Limb (tissue), 2 donors: ENCODE results near the gene TPRN.

Experiments
- DNase-seq, 2 donors: peaks; one replicate each; pipeline ENCODE4 v3.0.0-alpha.2; 2016; ENCODE audit errors: extremely low spot score in 2 of 2

Gene TPRN

DNA sequence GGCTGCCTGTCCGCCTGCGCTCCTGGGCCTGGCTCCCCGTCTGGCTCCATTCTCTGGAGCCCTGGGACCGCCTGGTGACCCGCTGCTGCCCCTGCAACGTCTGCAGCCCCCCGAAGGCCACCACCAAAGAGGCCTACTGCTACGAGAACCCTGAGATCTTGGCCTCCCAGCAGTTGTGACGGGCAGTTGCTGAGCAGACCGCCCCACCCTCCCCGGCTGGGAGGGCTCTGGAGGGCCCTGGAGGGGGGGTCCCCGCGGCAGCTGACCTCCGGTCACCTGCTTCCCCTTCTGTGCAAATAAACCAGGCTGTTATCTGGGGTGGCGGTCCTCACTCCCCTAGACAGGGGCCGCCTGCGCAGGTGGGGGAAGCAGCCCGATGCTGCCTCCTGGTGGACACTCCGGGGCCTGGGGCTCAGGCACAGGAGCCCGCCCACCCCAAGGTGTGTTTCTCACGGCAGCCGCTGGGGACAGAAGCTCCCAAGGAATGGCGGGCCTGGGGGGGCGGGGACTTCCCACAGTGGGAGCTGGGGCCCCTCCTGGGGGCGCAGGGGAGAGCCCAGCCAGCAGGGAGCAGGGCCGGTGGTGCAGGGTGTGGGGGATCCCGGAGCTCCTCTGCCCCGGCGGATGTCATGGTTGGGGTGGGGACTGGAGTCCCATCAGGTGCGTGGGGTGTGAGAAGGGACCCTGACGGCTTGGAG is 35.8 kb upstream of the TPRN start:
- peak; percentile 83 to 91 for DNase-seq

DNA sequence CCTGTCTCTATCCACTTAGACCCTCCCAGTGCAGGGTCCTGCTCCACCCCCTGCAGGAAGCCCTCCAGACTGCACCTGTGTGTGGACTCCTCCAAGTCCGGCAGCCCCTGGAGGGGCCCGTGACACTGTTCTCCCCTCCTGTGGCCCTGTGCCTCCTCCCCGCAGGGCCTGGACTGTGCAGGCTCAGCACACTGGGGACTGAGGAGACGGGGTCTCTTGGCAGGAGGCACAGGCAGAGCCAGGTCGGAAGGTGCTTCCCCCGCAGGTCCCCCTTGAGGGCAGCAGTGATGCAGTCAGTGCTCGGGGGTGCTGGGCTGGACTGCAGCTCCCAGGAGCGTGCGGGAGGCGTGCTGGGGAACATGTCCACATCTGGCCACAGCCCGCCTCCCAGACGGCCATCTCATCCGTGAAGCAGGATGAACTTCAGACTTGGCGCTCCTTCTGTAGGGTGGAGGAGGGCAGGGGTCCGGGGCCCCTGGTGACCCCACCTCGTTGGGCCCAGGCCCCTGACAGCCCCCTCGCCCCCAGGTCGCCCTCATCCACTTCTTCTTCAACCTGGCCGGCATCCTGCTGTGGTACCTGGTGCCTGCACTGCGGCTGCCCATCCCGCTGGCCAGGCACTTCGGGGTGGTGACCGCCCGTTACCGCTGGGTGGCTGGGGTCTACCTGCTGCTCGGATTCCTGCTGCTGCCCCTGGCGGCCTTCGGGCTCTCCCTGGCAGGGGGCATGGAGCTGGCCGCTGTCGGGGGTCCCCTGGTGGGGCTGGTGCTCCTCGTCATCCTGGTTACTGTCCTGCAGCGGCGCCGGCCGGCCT is 35.1 kb upstream of the TPRN start:
- no peak for DNase-seq

DNA sequence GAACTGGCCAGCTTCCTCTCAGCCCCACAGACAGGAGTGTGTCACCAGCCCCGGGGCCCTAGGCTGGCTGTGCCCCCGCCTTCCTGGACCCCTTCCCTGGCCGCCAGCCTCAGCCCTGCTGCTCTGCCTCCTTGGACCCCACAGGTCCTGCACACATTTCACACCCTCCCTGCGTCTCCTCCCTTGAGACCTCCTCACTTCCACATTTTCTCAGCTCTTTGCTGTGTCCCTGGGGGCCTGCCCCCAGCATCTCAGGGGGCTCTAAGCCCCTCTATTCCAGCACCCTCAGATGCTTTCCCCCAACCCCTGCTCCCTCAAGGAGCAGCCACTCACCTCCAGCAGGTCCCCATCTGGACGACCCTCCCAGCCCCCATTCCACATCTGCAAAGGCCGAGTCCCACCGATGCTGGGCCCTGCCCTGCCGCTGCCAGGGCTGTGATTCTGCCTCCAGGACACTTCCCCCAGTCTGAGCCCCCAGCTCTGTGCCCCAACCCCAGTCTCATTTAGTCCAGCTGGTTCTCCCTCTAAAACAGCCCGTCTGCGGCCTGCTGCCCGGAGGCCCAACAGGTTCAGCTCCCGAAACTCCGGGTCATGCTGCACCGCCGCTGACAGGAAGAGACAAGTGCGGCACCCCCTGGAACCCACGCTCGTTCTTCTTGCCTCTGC is 34.4 kb upstream of the TPRN start:
- DNase-seq: no peak

DNA sequence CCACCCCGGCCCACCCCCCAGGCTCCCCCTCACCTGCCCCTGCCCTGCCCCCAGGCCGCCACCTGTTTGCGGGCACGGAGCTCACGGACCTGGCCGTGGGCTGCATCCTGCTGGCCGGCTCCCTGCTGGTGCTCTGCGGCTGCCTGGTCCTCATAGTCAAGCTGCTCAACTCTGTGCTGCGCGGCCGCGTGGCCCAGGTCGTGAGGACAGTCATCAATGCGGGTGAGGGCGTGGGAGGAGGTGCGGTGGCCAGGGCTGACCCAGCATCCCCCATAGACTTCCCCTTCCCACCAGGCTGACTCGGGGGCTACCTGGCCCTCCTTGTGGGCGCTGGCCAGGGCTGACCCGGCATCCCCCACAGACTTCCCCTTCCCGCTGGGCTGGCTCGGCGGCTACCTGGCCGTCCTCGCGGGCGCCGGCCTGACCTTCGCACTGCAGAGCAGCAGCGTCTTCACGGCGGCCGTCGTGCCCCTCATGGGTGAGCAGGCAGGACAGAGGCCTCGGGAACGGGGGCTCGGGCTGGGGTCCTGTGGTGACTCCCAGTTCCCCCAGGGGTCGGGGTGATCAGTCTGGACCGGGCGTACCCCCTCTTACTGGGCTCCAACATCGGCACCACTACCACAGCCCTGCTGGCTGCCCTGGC is 33.6 kb upstream of the TPRN start:
- no peak for DNase-seq

DNA sequence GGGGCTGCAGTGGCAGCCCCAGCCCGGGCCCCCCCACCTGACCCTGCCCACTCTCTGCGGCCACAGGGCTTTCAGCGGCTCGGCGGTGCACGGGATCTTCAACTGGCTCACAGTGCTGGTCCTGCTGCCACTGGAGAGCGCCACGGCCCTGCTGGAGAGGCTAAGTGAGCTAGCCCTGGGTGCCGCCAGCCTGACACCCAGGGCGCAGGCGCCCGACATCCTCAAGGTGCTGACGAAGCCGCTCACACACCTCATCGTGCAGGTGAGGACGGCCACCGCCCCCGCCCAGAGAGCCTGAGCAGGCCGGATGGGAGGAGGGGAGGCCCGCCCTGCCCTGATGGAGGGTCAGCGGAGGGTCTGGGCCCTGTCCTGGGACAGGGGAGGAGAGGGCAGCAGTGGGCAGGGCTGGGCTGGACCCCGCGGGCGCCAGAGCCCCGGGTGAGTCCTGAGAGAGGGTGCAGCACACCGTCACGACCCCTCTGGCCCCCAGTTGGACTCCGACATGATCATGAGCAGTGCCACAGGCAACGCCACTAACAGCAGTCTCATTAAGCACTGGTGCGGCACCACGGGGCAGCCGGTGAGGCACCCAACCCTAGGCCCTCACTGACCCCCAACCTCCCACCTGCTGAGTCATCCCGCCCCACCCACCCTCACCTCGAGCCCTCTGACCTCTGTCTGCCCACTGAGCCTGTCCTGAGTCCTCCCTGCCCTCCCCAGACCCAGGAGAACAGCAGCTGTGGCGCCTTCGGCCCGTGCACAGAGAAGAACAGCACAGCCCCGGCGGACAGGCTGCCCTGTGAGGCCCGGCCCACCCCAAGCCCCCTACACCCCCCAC is 32.8 kb upstream of the TPRN start:
- no peak for DNase-seq

DNA sequence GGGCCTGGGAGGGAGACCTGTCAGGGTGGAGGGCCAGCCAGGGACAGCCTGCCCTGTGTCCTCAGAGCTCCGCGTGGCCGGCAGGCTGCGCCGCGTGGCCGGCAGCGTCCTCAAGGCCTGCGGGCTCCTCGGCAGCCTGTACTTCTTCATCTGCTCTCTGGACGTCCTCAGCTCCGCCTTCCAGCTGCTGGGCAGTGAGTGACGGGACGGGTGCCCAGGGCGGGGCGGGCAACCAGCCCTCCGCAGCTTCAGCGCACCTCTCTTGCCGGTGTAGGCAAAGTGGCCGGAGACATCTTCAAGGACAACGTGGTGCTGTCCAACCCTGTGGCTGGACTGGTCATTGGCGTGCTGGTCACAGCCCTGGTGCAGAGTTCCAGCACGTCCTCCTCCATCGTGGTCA is 32.0 kb upstream of the TPRN start:
- DNase-seq: no peak

DNA sequence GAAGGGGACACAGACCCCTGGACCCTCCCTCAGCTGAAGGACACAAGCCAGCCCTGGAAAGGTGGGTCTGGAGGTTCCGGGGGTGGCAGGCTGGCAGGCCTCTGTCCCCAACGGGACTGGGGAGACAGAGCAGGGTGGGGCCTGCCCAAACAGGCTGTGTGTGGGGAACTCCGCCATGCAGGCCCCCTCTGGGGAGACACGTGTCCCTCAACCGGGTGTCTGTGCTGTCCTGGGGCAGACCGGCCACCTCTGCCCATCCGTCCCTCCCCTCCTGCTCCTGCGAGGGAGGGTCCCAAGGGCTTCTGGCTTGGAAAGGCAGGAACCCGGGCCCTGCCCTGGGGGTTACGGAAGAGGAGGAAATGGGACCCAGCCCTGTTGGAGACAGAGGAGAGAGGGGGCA is 31.6 kb upstream of the TPRN start:
- DNase-seq: no peak

DNA sequence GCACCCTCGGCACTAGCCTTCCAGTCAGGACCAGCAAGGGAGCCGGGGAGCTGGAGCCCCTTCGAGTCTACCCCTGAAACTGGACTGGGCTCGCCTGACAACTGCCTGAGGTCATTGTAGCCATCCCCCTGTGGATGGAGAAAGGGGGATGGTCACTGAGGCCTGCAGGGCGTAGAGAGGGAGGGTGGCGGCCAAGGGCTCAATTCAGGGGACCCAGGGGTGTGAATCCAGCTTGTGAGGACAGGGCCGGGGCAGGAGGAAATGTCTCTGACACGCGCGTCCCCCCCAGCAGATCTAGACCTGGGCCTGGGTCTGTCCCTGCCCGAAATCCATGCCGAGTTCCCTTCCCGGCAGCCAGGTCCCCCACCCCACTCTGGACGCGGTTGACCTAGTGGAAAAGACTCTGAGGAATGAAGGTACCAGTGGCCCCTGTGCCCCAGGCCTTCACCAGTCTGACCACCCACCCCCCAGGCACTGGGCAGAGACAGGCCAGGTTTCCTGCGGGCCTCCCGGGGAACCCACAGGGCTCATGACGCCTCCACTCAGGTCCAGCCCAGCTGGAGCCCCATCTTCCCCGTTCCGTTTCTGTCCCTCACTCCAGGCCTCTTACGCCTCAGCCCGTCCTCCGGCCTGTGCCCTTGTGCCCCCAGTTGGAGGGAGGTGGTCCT is 31.0 kb upstream of the TPRN start:
- no peak for DNase-seq

DNA sequence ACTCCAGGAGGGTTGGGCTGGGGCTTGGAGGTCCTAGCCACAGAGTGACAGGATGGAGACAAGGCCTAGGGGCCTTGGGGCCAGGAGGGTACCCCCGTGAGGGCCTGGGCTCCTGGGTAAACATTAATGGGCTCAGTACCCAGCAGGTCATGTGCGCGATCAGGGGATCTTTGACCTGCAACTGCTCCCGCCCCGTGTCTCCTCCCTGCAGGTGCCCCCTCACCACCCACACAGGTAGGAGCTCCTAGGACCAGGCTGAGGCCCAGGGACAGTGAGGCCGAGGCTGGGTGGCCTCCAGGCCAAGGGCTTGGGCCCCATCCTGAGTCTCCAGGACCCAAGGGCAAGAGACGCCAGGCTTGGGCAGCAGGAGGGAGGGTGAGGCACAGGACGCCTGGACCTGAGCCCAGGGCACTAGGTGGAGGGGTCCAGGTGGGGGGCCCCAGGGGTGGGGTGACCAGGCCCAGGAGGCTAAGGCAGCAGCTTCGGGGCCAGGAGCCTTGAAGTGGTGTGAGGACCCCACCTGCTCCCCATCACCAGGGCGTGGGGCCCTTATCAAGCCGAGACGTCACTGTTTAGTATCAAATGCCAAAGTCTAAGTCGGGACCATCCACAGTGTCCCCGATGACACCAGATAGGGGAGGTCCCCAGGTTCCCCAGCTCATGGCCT is 30.3 kb upstream of the TPRN start, which contains the start of gene SLC34A3:
Gene SLC34A3, plus strand, starts transcription at position 197 of the 667 bp plus-strand sequence. CDS start 802 bp downstream, outside the sequence.
- DNase-seq: no peak

DNA sequence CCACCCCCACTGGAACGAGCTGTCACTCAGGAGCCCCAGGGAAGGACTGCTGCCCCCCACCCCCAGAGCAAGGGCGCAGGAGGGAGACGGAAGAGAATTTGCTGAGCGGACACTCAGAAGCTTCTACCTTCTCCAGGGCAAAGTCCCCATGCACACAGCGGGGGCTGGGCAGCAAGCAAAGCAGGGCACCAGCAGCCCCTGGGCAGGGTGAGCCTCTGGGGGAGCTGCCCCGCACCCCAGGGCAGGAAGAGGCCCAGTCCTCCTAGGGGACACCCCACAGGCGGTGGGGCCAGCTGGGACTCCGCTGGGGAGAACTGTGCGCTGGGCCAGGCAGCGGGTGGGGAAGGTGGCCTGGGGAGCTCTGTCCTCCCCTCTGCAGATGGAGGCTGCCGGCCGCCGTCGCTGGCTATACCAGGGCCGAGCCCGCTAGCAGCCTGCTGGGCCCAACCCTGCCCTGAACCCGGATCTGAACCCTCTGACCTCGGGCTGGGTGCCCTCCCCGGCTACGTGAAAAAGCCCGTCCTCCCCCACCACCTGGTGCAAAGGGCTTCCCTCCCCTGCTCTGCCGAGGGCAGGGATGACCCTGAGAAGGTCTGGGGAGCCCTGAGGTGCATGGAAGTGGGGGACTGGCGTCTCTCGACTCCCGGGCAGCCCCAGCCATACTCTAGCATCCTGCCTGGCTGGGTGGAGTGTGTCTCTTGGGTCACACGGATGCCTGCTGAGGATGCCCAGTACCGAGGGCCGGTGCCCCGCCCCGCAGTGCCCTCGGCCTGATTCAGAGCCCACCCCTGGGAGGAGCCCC is 29.6 kb upstream of the TPRN start:
- no peak for DNase-seq

DNA sequence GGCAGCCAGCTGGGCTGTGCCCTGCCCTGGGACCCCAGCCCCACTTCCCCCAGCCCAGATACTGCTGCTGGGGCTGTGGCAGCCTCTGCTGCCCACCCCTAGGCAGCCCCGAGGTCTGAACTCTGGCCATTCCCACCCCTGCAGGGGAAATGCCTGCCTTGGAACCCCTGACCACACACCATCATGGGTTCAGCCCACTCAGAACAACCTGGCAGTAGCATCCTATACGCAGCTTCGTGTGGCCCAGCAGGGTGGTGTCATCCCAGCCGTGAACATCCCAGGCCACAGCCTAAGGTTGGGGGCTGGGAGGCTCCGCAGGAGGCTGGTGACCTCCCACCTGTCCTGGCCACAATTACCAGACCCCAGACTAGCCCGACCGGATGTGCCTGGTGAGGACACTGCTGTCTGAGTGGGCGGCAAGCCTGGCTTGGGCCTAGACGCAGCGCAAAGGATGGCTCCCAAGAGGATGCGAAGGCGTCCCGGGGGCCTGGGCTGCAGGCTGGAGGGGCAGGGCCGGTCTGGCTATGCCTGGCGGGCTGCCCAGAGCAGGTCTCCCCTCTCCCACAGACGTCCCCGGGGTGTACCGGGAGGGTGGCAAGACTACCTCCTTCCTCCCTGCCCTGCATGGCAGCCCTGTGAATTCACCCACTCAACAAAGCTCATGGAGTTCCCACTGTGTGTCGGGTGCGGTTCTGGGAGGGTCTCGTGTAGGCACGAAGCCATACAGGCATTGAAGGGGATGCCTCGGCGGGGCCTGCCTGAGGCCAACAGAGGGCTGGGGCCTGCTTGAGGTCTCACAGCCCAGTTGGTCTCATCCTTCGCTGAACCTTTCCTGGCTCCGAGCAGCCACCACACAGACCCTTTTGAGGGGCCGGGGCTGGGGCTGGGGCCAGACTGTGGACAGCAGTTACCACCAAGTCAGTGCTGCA is 28.7 kb upstream of the TPRN start:
- DNase-seq: no peak

DNA sequence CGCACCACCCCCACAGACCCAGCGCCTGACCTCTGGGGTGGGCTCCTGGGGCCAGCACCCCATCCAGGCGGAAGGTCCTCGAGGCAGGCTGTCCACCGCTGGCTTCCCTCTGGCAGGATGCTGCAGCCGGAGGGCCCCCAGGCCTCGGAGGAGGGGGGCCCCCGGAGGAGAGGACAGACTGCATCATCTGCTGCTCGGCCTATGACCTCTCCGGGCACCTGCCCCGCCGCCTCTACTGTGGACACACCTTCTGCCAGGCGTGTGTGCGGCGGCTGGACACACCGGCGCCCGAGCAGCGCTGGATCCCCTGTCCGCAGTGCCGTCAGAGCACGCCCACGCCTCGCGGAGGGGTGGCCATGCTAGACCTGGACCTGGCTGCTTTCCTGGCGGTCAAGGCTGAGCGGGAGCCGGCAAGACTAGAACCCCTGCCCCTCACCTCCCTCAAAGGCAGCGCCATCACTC is 28.0 kb upstream of the TPRN start:
- DNase-seq: no peak

DNA sequence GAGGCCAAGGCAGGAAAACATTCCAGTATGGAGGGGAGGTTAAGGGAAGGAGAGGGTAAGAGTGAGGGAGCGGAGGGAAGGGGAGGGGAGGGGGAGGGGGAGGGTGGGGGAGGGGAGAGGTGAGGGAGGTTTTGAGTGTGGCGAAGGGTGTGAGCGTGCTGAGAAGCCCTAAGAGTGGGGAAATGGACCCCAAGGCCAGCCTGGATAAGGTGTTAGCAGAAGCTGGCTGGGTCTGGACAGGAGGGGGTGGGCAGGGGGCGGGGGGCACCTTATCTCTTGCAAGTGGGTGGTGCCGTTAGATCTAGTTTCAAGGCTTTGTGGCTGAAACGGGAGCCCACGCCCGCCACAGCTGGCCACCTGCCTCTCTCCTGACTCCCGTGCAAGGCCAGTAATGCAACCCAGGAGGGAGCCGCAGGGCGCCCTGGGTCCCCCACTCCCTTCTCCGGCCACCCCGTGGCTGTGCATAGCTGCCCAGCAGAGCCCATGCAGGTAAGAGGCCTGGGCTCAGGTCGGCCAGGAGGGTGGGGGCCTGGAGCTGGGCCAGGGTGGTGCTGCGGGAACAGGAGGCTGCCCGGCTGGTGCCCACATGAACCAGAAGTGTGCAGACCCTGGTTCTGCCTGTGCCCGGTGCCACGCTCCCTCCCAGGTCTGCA is 27.4 kb upstream of the TPRN start:
- DNase-seq: no peak

DNA sequence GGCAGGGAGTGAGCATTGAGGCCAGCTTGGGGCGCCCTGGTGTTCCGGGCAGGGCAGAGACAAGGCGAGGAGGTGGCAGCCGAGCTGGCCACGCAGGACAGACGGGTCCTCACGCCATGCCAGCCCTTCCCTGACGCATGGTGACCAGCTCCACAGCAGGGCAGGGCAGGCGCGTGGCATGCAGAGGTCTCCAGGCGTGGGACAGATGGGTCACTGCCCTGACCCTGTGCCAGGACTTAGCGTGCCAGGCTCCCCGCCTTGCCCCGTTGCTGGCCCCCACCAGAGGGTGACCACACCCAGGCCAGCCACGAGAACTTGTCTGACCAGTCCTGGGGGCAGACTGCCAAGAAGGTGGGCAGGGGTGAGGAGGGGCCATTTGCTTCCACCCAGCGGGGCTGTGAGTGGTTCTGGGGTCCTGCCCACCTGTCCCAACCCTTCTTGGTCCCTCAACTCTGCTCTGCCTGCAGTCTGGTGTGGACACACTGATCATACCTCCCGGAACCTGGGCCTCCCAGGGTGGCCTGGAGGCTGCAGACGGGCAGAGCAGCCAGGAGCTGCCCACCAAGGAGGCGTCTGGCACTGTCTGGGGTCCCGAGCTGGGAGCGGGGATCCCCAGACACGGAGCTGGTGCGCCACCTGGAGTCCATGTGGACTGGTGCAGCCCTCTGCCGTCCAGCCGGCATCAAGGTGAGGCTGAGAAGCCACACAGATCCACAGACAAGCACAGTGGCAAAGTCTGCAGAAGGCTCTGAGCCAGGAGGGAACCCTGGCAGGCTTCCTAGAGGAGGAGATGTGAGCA is 26.7 kb upstream of the TPRN start, which contains the start of gene RNF224:
Gene RNF224, plus strand, starts transcription at position 449 of the 799 bp plus-strand sequence. CDS start 834 bp downstream, outside the sequence.
- DNase-seq: peak in 1 of 2 donors; percentile 85

DNA sequence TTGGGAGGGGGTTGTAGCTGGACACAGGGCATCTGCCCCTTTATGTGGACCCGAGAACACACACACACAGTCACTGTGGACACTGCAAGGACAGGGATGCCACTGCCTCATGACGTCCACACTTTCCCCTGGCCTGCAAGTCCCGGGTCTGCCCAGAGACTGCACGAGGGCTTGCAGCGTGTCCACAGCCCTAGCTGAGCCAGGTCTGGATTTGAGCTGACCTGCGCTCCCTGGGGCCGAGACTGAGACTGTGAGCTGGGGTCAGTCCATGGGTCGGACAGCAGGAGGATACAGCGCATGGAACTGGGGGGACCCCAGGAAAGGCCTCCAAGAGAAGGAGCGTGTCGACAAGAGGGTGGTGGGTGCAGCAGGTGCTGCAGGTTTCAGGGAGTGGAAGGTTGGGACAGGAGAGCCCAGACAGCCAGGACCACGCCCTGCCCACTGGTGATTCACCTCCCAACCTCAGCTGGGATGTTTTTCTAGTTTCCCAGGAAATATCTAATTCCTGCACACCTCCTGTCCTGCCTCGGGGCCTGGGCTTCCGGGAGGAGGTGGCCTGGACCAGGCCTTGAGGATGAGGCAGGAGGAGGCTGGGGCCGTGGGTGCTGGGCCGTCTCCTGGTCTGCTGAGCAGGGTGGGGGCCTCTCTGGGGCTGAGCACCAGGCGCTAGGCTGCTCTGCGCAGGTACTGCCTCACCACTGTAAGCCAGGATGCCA is 26.0 kb upstream of the TPRN start:
- peak in 1 of 2 donors; percentile 21 for DNase-seq
